H1 (cell line): ENCODE measurements around the gene GNG7. TPM values are rescaled to one million over a fixed set of nuclear protein-coding genes. Genes with fewer than 3 reads are reported as not detected.
A peak's percentile ranks its signal among the peaks of the same experiment; 100 is the strongest.

Source experiments
- CTCF ChIA-PET: fragments of 300-600 bp; sonication (Branson Sonifier 250); formaldehyde crosslinking; loops from one replicate; lab custom pipeline; 2021; ENCODE audit not compliant: partially characterized antibody; lab: Charles Lee
- POLR2A ChIA-PET: fragments of 300-600 bp; sonication (Branson Sonifier 250); formaldehyde crosslinking; loops from one replicate; lab custom pipeline; 2021; ENCODE audit warnings: inconsistent platforms; ENCODE audit not compliant: partially characterized antibody; lab: Charles Lee
- DNase-seq, 2 experiments: peaks; one replicate each; pipeline versions ENCODE4 v3.0.0 to v3.0.0-alpha.2; 2010 to 2022; ENCODE audit warnings: low spot score in 2 of 2, low read depth in 1 of 2, mixed read lengths in 1 of 2
- FAIRE-seq: peaks from 2 replicates; lab custom pipeline; 2011; peaks lifted over from hg19 to GRCh38; lab: Jason Lieb, UNC
- H2AFZ ChIP-seq: 2 replicates; pipeline ENCODE4 v1.8.1; 2012; ENCODE audit warnings: low read length, inconsistent platforms
- H2AK5ac ChIP-seq: 2 replicates; pipeline ENCODE4 v1.6.1; 2013; ENCODE audit warnings: low read depth, low read length
- H2BK120ac ChIP-seq: replicated peaks from 2 replicates; pipeline ENCODE3; 2013; ENCODE audit warnings: low read depth, low read length, inconsistent platforms
- H2BK12ac ChIP-seq: 2 replicates; pipeline ENCODE4 v1.6.1; 2013; ENCODE audit warnings: low read depth, low read length
- H2BK15ac ChIP-seq: 2 replicates; pipeline ENCODE4 v1.6.1; 2013; ENCODE audit warnings: low read length
- H2BK20ac ChIP-seq: 2 replicates; pipeline ENCODE4 v1.6.1; 2013; ENCODE audit warnings: low read length
- H2BK5ac ChIP-seq: 2 replicates; pipeline ENCODE4 v1.6.1; 2013; ENCODE audit warnings: low read depth, low read length
- H3K14ac ChIP-seq: 2 replicates; pipeline ENCODE4 v1.6.1; 2013; ENCODE audit warnings: inconsistent platforms; ENCODE audit not compliant: insufficient read length
- H3K18ac ChIP-seq: 2 replicates; pipeline ENCODE4 v1.6.1; 2013; ENCODE audit warnings: low read length; ENCODE audit errors: extremely low read depth
- H3K23ac ChIP-seq: 2 replicates; pipeline ENCODE4 v1.6.1; 2013; ENCODE audit warnings: inconsistent platforms; ENCODE audit not compliant: insufficient read length
- H3K23me2 ChIP-seq: 2 replicates; pipeline ENCODE4 v1.6.1; 2013; ENCODE audit warnings: low read depth, low read length
- H3K27ac ChIP-seq: 2 replicates; pipeline ENCODE4 v1.6.1; 2011; ENCODE audit warnings: low read depth, low read length, inconsistent platforms
- H3K27me3 ChIP-seq, 4 experiments: replicated peaks in 1 of 4; 1 replicate in 1 of 4; 2 replicates in 3 of 4; pipeline versions ENCODE4 v1.6.1 to v1.8.1; 2011 to 2013; ENCODE audit warnings: low read length in 3 of 4, mild to moderate bottlenecking in 3 of 4, inconsistent platforms in 2 of 4, mixed read lengths in 2 of 4, moderate library complexity in 1 of 4; ENCODE audit not compliant: control insufficient read depth in 3 of 4, insufficient read depth in 3 of 4; ENCODE audit errors: extremely low read depth in 1 of 4
- H3K36me3 ChIP-seq, 4 experiments: 2 replicates each; pipeline versions ENCODE4 v1.6.1 to v1.8.1; 2011 to 2013; ENCODE audit warnings: mild to moderate bottlenecking in 4 of 4, low read length in 3 of 4, moderate library complexity in 2 of 4, control low read depth in 1 of 4, inconsistent platforms in 1 of 4; ENCODE audit not compliant: insufficient read depth in 4 of 4, control insufficient read depth in 2 of 4
- H3K4ac ChIP-seq: replicated peaks from 2 replicates; pipeline ENCODE3; 2013; ENCODE audit warnings: low read length, low read depth, mixed read lengths, inconsistent platforms; ENCODE audit not compliant: insufficient read length
- H3K4me1 ChIP-seq, 4 experiments: replicated peaks in 1 of 4; 1 replicate in 1 of 4; 2 replicates in 3 of 4; pipeline versions ENCODE4 v1.6.1 to v1.8.1; 2011 to 2013; ENCODE audit warnings: low read length in 3 of 4, inconsistent platforms in 2 of 4, mixed read lengths in 1 of 4; ENCODE audit not compliant: insufficient read depth in 4 of 4, control insufficient read depth in 3 of 4
- H3K4me2 ChIP-seq, 2 experiments: 2 replicates each; pipeline versions ENCODE4 v1.6.1 to v1.8.1; 2011 to 2013; ENCODE audit warnings: low read depth in 2 of 2, low read length in 2 of 2, control low read depth in 1 of 2, inconsistent platforms in 1 of 2, mild to moderate bottlenecking in 1 of 2; ENCODE audit not compliant: insufficient read depth in 1 of 2
- H3K4me3 ChIP-seq, 4 experiments: fragments of 200-600, 300-600 bp in 1 of 4; sonication (generic), shearing (Covaris generic), sonication (Bioruptor Twin) in 1 of 4; 2 replicates each; pipeline versions ENCODE4 v1.5.1 to v1.8.1; 2011 to 2016; ENCODE audit warnings: low read length in 4 of 4, low read depth in 3 of 4, control low read depth in 2 of 4, inconsistent platforms in 2 of 4, mild to moderate bottlenecking in 2 of 4, mixed read lengths in 1 of 4, moderate library complexity in 1 of 4; ENCODE audit not compliant: insufficient read depth in 2 of 4; ENCODE audit errors: extremely low read depth in 1 of 4
- H3K56ac ChIP-seq: replicated peaks from 2 replicates; pipeline ENCODE3; 2013; ENCODE audit warnings: low read depth, mild to moderate bottlenecking, mixed read lengths, low read length, inconsistent platforms; ENCODE audit not compliant: insufficient read length
- H3K79me1 ChIP-seq: 2 replicates; pipeline ENCODE4 v1.6.1; 2013; ENCODE audit warnings: low read depth, low read length, control low read depth
- H3K79me2 ChIP-seq, 2 experiments: 2 replicates each; pipeline versions ENCODE4 v1.6.1 to v1.8.1; 2012 to 2013; ENCODE audit warnings: low read length in 2 of 2, mild to moderate bottlenecking in 2 of 2, inconsistent platforms in 1 of 2; ENCODE audit not compliant: insufficient read depth in 2 of 2, control insufficient read depth in 1 of 2
- H3K9ac ChIP-seq, 4 experiments: replicated peaks in 1 of 4; 1 replicate in 1 of 4; 2 replicates in 3 of 4; pipeline versions ENCODE4 v1.6.1 to v1.8.1; 2011 to 2013; ENCODE audit warnings: low read depth in 3 of 4, low read length in 3 of 4, control low read depth in 2 of 4, mild to moderate bottlenecking in 2 of 4, moderate library complexity in 2 of 4, inconsistent platforms in 1 of 4; ENCODE audit errors: extremely low read depth in 1 of 4
- H3K9me3 ChIP-seq, 2 experiments: 2 replicates each; pipeline versions ENCODE4 v1.6.1 to v1.8.1; 2012 to 2013; ENCODE audit warnings: mild to moderate bottlenecking in 2 of 2, moderate library complexity in 2 of 2, control low read depth in 1 of 2, inconsistent platforms in 1 of 2, low read depth in 1 of 2, low read length in 1 of 2, mixed read lengths in 1 of 2; ENCODE audit not compliant: insufficient read depth in 2 of 2
- H4K20me1 ChIP-seq, 2 experiments: replicated peaks in 1 of 2; 2 replicates each; pipeline versions ENCODE3 to v1.8.1; 2011 to 2013; ENCODE audit warnings: inconsistent platforms in 2 of 2, low read length in 2 of 2, mild to moderate bottlenecking in 1 of 2; ENCODE audit not compliant: insufficient read depth in 2 of 2, control insufficient read depth in 1 of 2
- H4K5ac ChIP-seq: 2 replicates; pipeline ENCODE4 v1.6.1; 2013; ENCODE audit warnings: low read length, low read depth, mixed read lengths, inconsistent platforms; ENCODE audit not compliant: insufficient read length
- H4K8ac ChIP-seq: 2 replicates; pipeline ENCODE4 v1.8.0; 2013; ENCODE audit warnings: mild to moderate bottlenecking, moderate library complexity, low read length, inconsistent platforms; ENCODE audit not compliant: insufficient read depth; ENCODE audit errors: extremely low read depth
- H4K91ac ChIP-seq: replicated peaks from 2 replicates; pipeline ENCODE3; 2013; ENCODE audit warnings: low read length, mixed read lengths, inconsistent platforms; ENCODE audit not compliant: insufficient read length
- BCL11A ChIP-seq, 2 experiments: IDR thresholded peaks; one replicate each; pipeline ENCODE4 v1.6.1; 2011; ENCODE audit warnings: low read depth in 2 of 2, low read length in 2 of 2, mild to moderate bottlenecking in 2 of 2
- BRCA1 ChIP-seq: IDR thresholded peaks from 2 replicates; pipeline ENCODE4 v1.6.1; 2012; ENCODE audit warnings: low read depth, low read length, improper control_type of control experiment
- CTBP2 ChIP-seq: IDR thresholded peaks from 2 replicates; pipeline ENCODE4 v1.7.0; 2011; ENCODE audit warnings: borderline replicate concordance, mild to moderate bottlenecking, moderate library complexity, mixed read lengths, low read length; ENCODE audit not compliant: insufficient read depth, insufficient read length
- GTF2F1 ChIP-seq: IDR thresholded peaks from 2 replicates; pipeline ENCODE4 v1.6.1; 2012; ENCODE audit warnings: low read depth, low read length, improper control_type of control experiment, borderline replicate concordance
- JUN ChIP-seq: IDR thresholded peaks from 2 replicates; pipeline ENCODE4 v1.6.1; 2011; ENCODE audit warnings: low read depth, mild to moderate bottlenecking, improper control_type of control experiment, low read length
- KDM1A ChIP-seq: fragments of 200-600, 300-600 bp; sonication (generic); IDR thresholded peaks from 2 replicates; pipeline ENCODE4 v1.7.1; 2016; ENCODE audit warnings: mild to moderate bottlenecking, low read length, borderline replicate concordance
- KDM5A ChIP-seq: fragments of 200-600 bp; IDR thresholded peaks from 2 replicates; pipeline ENCODE4 v1.7.1; 2012; ENCODE audit warnings: mild to moderate bottlenecking, low read length, inconsistent platforms, mixed read lengths
- POU5F1 ChIP-seq: IDR thresholded peaks from 2 replicates; pipeline ENCODE4 v1.6.1; 2011; ENCODE audit warnings: low read depth, mild to moderate bottlenecking, low read length, moderate library complexity
- RBBP5 ChIP-seq: IDR thresholded peaks from 2 replicates; pipeline ENCODE4 v1.7.1; 2012; ENCODE audit warnings: low read depth, mild to moderate bottlenecking, inconsistent platforms, low read length, moderate library complexity, borderline replicate concordance
- SIX5 ChIP-seq: IDR thresholded peaks from 2 replicates; pipeline ENCODE4 v1.6.1; 2011; ENCODE audit warnings: mild to moderate bottlenecking, low read depth, low read length
- SUZ12 ChIP-seq: fragments of 200-600 bp; sonication (generic); IDR thresholded peaks from 2 replicates; pipeline ENCODE4 v1.6.1; 2012; ENCODE audit warnings: mild to moderate bottlenecking, inconsistent platforms, low read length, moderate library complexity, mixed read lengths
- WGBS, 2 experiments: shearing (Covaris generic) in 1 of 2; methylation state at CpG; one replicate each; pipeline versions ENCODE4 v1.1.6 to v1.1.7; 2013 to 2015; ENCODE audit warnings: low lambda C conversion rate in 2 of 2, mixed read lengths in 2 of 2, inconsistent platforms in 1 of 2, low coverage in 1 of 2, missing lambda C conversion rate in 1 of 2; ENCODE audit not compliant: insufficient replicate concordance in 2 of 2, insufficient coverage in 1 of 2, insufficient read length in 1 of 2; ENCODE audit errors: extremely low coverage in 1 of 2, missing lambda C conversion rate in 1 of 2; 5-methylcytosine and 5-hydroxymethylcytosine counted together
- polyA plus RNA-seq, 7 experiments: library from polyadenylated mRNA; depleted of rRNA in 3 of 7; stranded (reverse) in 5 of 7; unstranded in 2 of 7; fragments of >200 nt in 5 of 7; fragments of 200-250 nt in 2 of 7; gene quantifications; 1 replicate in 5 of 7; 2 replicates in 1 of 7; 4 replicates in 1 of 7; pipeline versions ENCODE4 v1.2.1 to v1.2.3, GENCODE V29; 2011 to 2013; ENCODE audit warnings: missing spikeins in 2 of 7, mixed read lengths in 2 of 7
- total RNA-seq: library from RNA; stranded (reverse); fragmentation: NEBNext Ultra II Directional; extraction: Animal tissue kit (Norgen Biotek cat#: 25700); gene quantifications from 2 replicates; pipeline ENCODE4 v1.2.1, GENCODE V29; 2021
- TF ChIP-seq, protein P1 (sequence below), 3 experiments: IDR thresholded peaks; 1 replicate in 2 of 3; 2 replicates in 1 of 3; pipeline versions ENCODE4 v1.5.1 to v1.6.1; 2011; ENCODE audit warnings: low read length in 3 of 3, mild to moderate bottlenecking in 3 of 3, inconsistent platforms in 2 of 3, low read depth in 1 of 3, moderate library complexity in 1 of 3; ENCODE audit not compliant: insufficient read depth in 1 of 3; ENCODE audit errors: control extremely low read depth in 1 of 3

The GNG7 gene
- total and polyA plus RNA-seq, 2 of the 8 experiments (the other 6 are each of a cell fraction or from before 2014, with no cell fraction given): 2.8 to 7.8 TPM

DNA sequence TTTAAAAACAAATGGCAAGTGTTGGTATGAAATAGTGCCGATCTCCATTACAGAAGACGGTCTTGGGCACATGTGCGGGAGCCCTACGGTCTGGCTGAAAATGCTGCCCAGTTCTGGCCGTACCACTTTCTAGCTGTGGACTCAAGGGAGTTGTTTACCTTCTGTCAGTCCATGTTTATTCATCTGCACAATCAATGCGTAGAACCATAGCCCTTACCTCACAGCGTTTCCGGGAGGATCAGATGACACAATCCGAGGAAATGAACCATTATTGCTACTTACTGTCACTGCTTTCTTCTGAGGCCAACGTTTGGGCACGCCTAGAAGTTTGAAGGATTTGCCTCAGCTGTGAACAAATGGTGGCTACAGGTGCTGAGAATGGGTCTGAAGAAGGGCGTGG is 195.4 kb downstream of the GNG7 start:
- Histone ChIP-seq H3K23me2 (no peaks in the 10 kb centered on the region), H3K4me2 (no peak overlapping the region), H3K4me3 (no peak overlapping the region), H3K23ac (no peak overlapping the region), H4K8ac (no peak overlapping the region), H3K79me2 (no peaks in the 10 kb centered on the region), H4K91ac (no peak overlapping the region), H3K9ac (no peak overlapping the region), H3K9me3 (no peaks in the 10 kb centered on the region), H3K36me3 (no peaks in the 10 kb centered on the region), H4K5ac (no peak overlapping the region), H2BK5ac (no peak overlapping the region), H2BK20ac (no peak overlapping the region), H2AK5ac (no peak overlapping the region), H3K27ac (no peak overlapping the region), H3K79me1 (no peaks in the 10 kb centered on the region), H3K56ac (no peak overlapping the region), H3K27me3 (no peaks in the 10 kb centered on the region), H3K4ac (no peak overlapping the region), H4K20me1 (no peaks in the 10 kb centered on the region), H2AFZ (no peak overlapping the region), H3K18ac (peak overlapping the region; percentile 24; the same call in 1 of the 2 replicates), H2BK15ac (peak overlapping the region; percentile 74; the same call in 1 of the 2 replicates), H3K4me1 (no peaks in the 10 kb centered on the region; a peak in 1 of 7 replicates), H3K14ac (no peak overlapping the region), H2BK12ac (no peak overlapping the region), H2BK120ac (no peak overlapping the region)
- POLR2A ChIA-PET: interaction anchor here (1.3 to 2.2 kb wide), 2 partner anchors 11 to 31 kb away, joined by 3 to 9 read pairs; partner anchors contain the start of gene GADD45B
- no peak for DNase-seq
- WGBS, 2 experiments: 77% methylated on average over 11 of the region's 12 CpGs; no CpG with 5 or more reads in 1 of the 2 experiments
- no peak for FAIRE-seq
- CTCF ChIA-PET: interaction anchor here (0.6 to 1.7 kb wide), 6 partner anchors 9 to 373 kb away, joined by 3 to 7 read pairs (median 4); no protein-coding TSS in a partner anchor
- TF ChIP-seq JUN (no peak), KDM5A (no peak), SUZ12 (no peak), KDM1A (no peak), SIX5 (no peak), BRCA1 (no peak), GTF2F1 (no peak), BCL11A (IDR thresholded peaks at IDR 0.05; ENCODE audit: low read depth in 2 of 2, low read length in 2 of 2) (no peak), CTBP2 (no peak), RBBP5 (no peak), POU5F1 (no peak)
- TF ChIP-seq, protein P1, sequence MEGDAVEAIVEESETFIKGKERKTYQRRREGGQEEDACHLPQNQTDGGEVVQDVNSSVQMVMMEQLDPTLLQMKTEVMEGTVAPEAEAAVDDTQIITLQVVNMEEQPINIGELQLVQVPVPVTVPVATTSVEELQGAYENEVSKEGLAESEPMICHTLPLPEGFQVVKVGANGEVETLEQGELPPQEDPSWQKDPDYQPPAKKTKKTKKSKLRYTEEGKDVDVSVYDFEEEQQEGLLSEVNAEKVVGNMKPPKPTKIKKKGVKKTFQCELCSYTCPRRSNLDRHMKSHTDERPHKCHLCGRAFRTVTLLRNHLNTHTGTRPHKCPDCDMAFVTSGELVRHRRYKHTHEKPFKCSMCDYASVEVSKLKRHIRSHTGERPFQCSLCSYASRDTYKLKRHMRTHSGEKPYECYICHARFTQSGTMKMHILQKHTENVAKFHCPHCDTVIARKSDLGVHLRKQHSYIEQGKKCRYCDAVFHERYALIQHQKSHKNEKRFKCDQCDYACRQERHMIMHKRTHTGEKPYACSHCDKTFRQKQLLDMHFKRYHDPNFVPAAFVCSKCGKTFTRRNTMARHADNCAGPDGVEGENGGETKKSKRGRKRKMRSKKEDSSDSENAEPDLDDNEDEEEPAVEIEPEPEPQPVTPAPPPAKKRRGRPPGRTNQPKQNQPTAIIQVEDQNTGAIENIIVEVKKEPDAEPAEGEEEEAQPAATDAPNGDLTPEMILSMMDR (IDR thresholded peaks at IDR 0.05; ENCODE audit: control extremely low read depth in 1 of 3, insufficient read depth in 1 of 3, low read depth in 1 of 3, low read length in 3 of 3): no peak
